Activated CD4-positive, alpha-beta T cell treated with anti-CD3 and anti-CD28 coated beads for 4 hours (primary cell): ENCODE data around the gene SSMEM1.
"Not testable (repeated sequence)": the region's sequence is repeated elsewhere in the genome, so short reads cannot be mapped to it uniquely, and the experiment has no call there.

Source experiments
- DNase-seq, 2 donors: peaks; one replicate each; pipeline ENCODE4 v3.0.0-alpha.2; 2020

Gene SSMEM1, protein sequence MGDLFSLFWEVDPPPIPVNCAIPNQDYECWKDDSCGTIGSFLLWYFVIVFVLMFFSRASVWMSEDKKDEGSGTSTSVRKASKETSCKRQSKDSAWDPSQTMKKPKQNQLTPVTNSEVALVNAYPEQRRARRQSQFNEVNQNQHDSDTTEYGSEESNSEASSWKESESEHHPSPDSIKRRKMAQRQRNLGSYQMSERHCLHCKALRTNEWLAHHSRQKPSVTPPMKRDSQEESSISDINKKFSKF

DNA sequence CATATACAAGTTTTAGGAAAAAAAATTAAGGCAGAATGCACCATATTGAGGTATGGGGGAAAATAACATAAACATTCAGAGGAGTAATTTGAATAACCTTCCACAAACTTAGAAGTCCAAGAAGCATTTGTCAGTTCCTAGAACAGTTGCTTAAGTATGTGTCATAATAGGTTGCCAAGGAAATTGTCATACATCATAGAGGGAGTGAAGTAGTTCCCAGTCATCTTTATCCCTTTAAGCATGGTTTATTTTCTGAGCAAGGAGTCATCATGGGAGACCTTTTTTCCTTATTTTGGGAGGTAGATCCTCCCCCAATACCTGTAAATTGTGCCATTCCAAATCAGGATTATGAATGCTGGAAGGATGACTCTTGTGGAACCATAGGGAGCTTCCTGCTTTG, at the start of gene SSMEM1:
Gene SSMEM1 (plus strand): TSS at position 219 of the 400 bp plus-strand sequence. CDS start 51 bp downstream, at position 270.
- no peak for DNase-seq

DNA sequence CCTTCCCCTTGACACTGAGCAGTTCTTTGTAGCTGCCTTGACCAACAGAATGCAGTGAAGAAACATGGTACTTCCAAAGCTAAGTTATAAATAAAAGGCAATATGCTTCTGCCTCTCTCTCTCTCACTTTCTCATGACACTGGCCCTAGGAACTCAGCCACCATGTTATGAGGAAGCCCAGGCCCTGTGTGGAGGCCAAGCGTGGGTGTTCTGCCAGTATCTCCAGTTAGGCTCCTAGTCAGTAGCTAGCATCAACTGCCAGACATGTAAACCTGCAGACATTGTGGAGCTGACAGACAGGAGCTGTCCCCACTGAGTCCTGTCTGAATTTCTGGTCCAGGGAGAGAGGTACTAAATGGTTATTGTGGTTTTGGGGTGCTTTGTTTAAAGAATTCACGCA, 47.6 kb upstream of the SSMEM1 start:
- DNase-seq: no peak

GRCh38 chr7:130160455-130160854, 47.2 kb upstream of the SSMEM1 start:
- DNase-seq: no peak

- DNase-seq: no peak
Measured at GRCh38 chr7:130162196-130162595, 45.5 kb upstream of the SSMEM1 start.

DNA sequence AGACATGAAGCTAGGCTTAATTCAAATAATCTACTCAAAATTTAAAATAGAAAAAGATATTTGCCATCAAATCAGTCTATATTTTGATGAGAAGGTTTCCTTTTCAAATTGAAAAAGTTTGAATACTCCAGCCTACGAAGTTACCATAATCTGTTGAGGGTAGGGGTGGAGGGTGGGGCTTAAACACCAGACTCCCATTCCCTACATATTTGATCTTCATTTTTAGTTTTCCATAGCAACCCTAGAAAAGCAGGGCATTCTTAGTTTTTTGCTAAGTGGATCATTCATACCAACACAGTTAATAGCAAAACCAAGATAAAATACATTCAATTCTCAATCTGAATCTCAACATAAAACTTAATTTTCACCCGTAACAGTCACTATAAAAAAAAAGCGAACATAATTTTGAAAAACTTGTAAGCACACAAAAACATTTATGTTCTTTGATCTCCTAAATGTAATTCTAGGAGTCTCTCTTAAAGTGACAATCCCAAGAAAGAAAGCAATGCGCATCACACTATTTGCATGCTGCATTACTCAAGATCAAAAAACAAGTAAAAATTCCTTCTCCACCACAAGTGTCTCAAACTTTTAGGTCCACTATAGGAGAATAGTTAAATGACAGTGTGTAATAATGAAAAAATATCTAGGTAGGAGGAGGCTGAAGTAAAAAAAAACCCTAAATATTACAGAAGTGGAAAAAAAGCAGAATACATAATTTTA, 33.3 kb upstream of the SSMEM1 start:
- DNase-seq: no peak

GRCh38 chr7:130178251-130178650, 29.4 kb upstream of the SSMEM1 start:
- no peak for DNase-seq

GRCh38 chr7:130179631-130180030, 28.0 kb upstream of the SSMEM1 start:
- no peak for DNase-seq

- DNase-seq: no peak
Measured at GRCh38 chr7:130180571-130181262, 26.9 kb upstream of the SSMEM1 start.

DNA sequence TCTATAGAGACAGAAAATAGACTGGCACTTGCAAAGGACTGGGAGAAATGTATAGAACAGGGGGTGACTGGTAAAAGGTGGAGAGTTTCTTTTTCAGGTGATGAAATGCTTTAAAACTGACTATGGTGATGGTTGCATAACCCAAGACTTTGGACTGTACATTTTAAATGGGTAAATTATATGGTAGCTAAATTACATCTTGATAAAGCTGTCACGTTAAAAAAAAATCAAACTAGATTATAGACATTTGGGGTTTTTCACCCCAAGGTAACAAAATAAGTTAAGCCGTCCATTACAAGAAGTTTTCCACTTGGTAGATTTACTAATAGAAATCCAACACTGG, 26.4 kb upstream of the SSMEM1 start:
- DNase-seq: no peak

- no peak for DNase-seq
Measured at GRCh38 chr7:130182990-130183389, 24.7 kb upstream of the SSMEM1 start.

GRCh38 chr7:130184349-130184748, 23.3 kb upstream of the SSMEM1 start:
- DNase-seq: not testable (repeated sequence)

DNA sequence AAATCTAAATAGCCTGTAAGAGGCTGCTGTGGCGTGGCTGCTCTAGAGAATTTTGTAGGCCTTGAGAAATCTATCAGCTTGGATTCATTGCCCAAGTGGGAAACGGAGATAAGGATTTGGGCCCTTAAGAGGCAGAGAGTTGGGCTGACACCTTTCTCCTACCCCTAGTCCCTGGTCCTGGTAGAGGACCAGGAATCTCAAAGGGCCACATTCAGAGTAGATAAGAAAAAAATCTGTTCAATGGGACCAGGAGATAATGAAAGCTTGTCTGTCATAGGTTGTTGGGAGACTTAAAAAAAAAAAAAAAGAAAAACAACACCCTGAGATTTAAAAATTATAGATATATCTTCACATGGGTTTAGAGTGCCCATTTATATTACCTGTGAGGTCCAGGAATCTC, 20.3 kb upstream of the SSMEM1 start:
- no peak for DNase-seq

GRCh38 chr7:130189343-130189742, 18.3 kb upstream of the SSMEM1 start:
- no peak for DNase-seq

DNA sequence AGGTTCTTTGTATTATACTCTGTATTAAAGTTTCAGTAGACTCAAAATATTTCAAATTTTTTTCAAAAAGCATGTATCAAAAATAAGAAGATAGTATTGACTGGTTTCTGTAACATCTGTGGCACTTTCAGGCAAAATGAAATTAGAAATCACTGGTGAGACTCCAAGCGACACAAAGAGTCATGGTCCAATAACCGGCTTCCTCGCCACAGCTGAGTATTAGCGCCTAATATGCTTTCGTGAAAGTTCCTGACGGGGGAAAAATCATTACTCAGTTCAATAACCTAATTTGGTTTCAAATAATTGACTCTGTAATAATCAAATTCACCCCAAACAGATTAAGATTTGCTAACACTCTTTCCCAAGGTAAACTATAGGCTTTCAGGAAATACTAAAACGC, 15.9 kb upstream of the SSMEM1 start:
- DNase-seq: no peak

GRCh38 chr7:130195396-130195795, 12.3 kb upstream of the SSMEM1 start:
- DNase-seq: no peak

DNA sequence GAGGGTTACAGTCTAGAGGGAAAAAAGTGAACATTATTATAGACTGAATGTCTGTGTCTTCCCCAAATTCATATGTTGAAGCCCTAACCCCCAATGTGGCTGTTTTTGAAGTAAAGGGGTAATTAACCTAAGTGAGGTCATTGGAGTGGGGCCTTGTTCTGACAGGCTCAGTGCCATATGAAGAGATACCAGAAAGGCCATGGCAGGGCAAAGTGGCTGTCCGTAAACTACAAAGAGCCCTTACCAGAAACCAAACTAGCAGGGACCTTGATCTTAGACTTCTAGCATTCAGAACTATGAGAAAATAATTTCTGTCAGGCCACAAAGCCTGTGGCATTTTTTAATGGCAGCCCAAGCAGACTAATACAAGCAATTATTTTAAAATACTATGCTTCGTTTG, 11.2 kb upstream of the SSMEM1 start:
- no peak for DNase-seq

DNA sequence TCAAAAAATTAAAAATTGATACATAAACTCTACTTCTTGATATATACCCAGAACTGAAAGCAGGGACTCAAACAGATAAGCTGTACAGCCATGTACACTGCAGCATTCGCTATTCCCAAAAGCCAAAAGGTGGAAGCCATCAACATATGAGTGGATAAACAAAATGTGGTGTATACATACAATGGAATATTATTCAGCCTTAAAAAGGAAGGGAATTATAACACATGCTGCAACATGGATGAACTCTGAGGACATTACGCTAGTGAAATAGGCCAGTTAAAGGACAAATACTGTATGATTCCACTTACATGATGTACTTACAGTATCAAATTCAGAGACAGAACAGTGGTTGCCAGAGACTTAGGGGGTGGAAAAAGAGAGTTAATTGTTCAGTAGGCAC, 10.6 kb upstream of the SSMEM1 start:
- DNase-seq: no peak

DNA sequence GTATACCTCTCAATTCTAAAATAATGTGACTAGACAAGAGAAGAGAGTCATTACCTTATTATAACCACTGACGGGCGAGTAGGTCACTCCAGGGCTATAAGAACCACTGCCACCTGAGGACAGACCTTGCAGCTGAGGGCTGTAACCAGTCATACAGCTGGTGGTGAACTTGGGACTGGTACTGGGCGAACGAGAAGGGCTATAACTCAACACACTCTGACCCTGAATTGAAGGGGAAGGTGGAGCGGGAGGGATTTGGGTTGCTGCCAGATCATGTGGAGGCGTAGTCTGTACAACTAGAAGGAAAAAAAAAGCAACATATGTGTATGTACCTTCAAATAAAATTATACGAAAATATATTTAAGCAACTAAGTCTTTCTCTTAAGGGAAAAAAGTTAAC, 5.9 kb upstream of the SSMEM1 start:
- no peak for DNase-seq

- DNase-seq: peak; percentile 93
Measured at GRCh38 chr7:130205084-130205947, 2.3 kb upstream of the SSMEM1 start, which contains the start of gene TMEM209. TSS of gene TMEM209 (minus strand) at chr7:130205406. CDS start at chr7:130205375, 31 bp downstream.

DNA sequence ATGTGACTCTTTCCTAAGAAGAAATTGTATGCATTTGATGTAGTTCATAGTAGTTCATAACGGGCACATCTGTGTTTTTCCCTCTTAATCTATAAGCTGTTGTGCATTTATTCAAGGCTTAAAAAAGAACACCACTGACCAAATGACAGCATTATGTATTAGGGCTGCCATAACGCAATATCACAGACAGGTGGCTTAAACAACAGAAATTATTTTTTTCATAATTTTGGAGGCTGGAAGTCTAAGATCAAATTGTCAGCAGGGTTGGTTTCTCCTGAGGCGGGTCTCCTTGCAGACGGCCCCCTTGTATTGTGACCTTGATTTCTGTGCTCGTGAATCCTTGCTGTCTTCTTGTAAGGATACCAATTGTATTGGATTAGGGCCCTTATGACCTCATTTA, 627 bp upstream of the SSMEM1 start:
- DNase-seq: no peak

GRCh38 chr7:130208516-130208915, 856 bp downstream of the SSMEM1 start:
- no peak for DNase-seq

- DNase-seq: no peak
Measured at GRCh38 chr7:130210181-130210935, 2.7 kb downstream of the SSMEM1 start.
